Activated B cell treated with CpG ODN at 0.5 μM for 24 hours (primary cell): ENCODE results near the gene EML5. TPM values are rescaled to one million over a fixed set of nuclear protein-coding genes. Genes with fewer than 3 reads are reported as not detected.
A peak's percentile ranks its signal among the peaks of the same experiment; 100 is the strongest.

Experiments
- ATAC-seq: fragments of 200-7000 bp; cut with Tn5 transposase; one replicate; pipeline ENCODE4 v1.10.0; 2021; ENCODE audit warnings: low read depth, mild to moderate bottlenecking, moderate library complexity
- CTCF ChIA-PET: fragments of 350-600 bp; sonication (Branson Sonifier 250); formaldehyde crosslinking; loops from one replicate; lab custom pipeline; 2021; ENCODE audit warnings: antibody characterized with exemption; lab: Charles Lee
- POLR2A ChIA-PET: fragments of 350-600 bp; sonication (Branson Sonifier 250); formaldehyde crosslinking; loops from one replicate; lab custom pipeline; 2021; ENCODE audit warnings: antibody characterized with exemption; lab: Charles Lee
- DNase-seq: peaks from one replicate; pipeline ENCODE4 v3.0.0; 2022
- H3K27ac Mint-ChIP-seq: one replicate; pipeline ENCODE4 v1.8.0; 2020; ENCODE audit warnings: mixed read lengths
- H3K27me3 Mint-ChIP-seq: one replicate; pipeline ENCODE4 v1.8.0; 2021; ENCODE audit warnings: mixed read lengths
- H3K36me3 Mint-ChIP-seq: one replicate; pipeline ENCODE4 v1.8.0; 2021; ENCODE audit warnings: low read depth, mixed read lengths
- H3K4me1 Mint-ChIP-seq: one replicate; pipeline ENCODE4 v1.8.0; 2021; ENCODE audit warnings: mixed read lengths
- H3K4me3 Mint-ChIP-seq: one replicate; pipeline ENCODE4 v1.8.0; 2020; ENCODE audit warnings: mild to moderate bottlenecking, mixed read lengths
- H3K9me3 Mint-ChIP-seq: one replicate; pipeline ENCODE4 v1.8.0; 2020; ENCODE audit warnings: mixed read lengths
- CTCF ChIP-seq: fragments of 200-600 bp; IDR thresholded peaks from one replicate; pipeline ENCODE4 v1.8.0; 2022; ENCODE audit warnings: antibody characterized with exemption, mild to moderate bottlenecking
- intact Hi-C: fragments of 100-400 bp; cut with micrococcal nuclease; formaldehyde crosslinking; loops from one replicate; pipeline ENCODE4 v1.15.1; 2024
- total RNA-seq: library from RNA; stranded (reverse); gene quantifications from 2 replicates; pipeline ENCODE4 v1.2.3, GENCODE V29; 2022

The EML5 gene
- total RNA-seq, 1 donor from 2014 or later = 5.0 TPM

- TF ChIP-seq CTCF = no peak
- H3K9me3 Mint-ChIP-seq = no peaks in the 10 kb centered on the region
- peaks cover 25% of the 10 kb centered on the region for H3K4me1 Mint-ChIP-seq
- ChIA-PET CTCF (interaction anchor here (1.0 kb wide), 1 partner anchor 68 kb away, joined by 3 read pairs; no protein-coding TSS in a partner anchor), POLR2A (no interaction called here)
- H3K36me3 Mint-ChIP-seq = peaks cover 92% of the 10 kb centered on the region
- H3K27me3 Mint-ChIP-seq = no peaks in the 10 kb centered on the region
- peak overlapping the region; percentile 12 for H3K4me3 Mint-ChIP-seq
- ATAC-seq (no peak), DNase-seq (no peak)
- intact Hi-C loops = no loop called here
- peak overlapping the region; percentile 78 for H3K27ac Mint-ChIP-seq
These were observed 193.4 kb downstream of the EML5 start for GRCh38 chr14:88599326-88599725.

GRCh38 chr14:88598097-88598675 lies 194.6 kb downstream of the EML5 start:
- DNase-seq (no peak), ATAC-seq (no peak)
- POLR2A ChIA-PET = no interaction called here
- CTCF ChIA-PET = no interaction called here
- H3K4me3 Mint-ChIP-seq = no peak overlapping the region
- peaks cover 89% of the 10 kb centered on the region for H3K36me3 Mint-ChIP-seq
- peaks cover 25% of the 10 kb centered on the region for H3K4me1 Mint-ChIP-seq
- H3K27me3 Mint-ChIP-seq = no peaks in the 10 kb centered on the region
- intact Hi-C loops = no loop called here
- no peak overlapping the region for H3K27ac Mint-ChIP-seq
- no peaks in the 10 kb centered on the region for H3K9me3 Mint-ChIP-seq
- TF ChIP-seq CTCF = no peak

GRCh38 chr14:88597601-88598000 lies 195.2 kb downstream of the EML5 start:
- H3K36me3 Mint-ChIP-seq = peaks cover 89% of the 10 kb centered on the region
- no peak for TF ChIP-seq CTCF
- no peaks in the 10 kb centered on the region for H3K27me3 Mint-ChIP-seq
- POLR2A ChIA-PET = no interaction called here
- CTCF ChIA-PET = no interaction called here
- H3K4me3 Mint-ChIP-seq = no peak overlapping the region
- intact Hi-C loops = no loop called here
- H3K27ac Mint-ChIP-seq = no peak overlapping the region
- H3K4me1 Mint-ChIP-seq = peaks cover 25% of the 10 kb centered on the region
- ATAC-seq (no peak), DNase-seq (no peak)
- no peaks in the 10 kb centered on the region for H3K9me3 Mint-ChIP-seq

GRCh38 chr14:88597038-88597437 lies 195.7 kb downstream of the EML5 start:
- Mint-ChIP-seq H3K9me3 (no peaks in the 10 kb centered on the region), H3K4me3 (no peak overlapping the region), H3K27ac (no peak overlapping the region), H3K27me3 (no peaks in the 10 kb centered on the region), H3K4me1 (peaks cover 25% of the 10 kb centered on the region), H3K36me3 (peaks cover 84% of the 10 kb centered on the region)
- DNase-seq (no peak), ATAC-seq (no peak)
- no peak for TF ChIP-seq CTCF
- POLR2A ChIA-PET = no interaction called here
- CTCF ChIA-PET = no interaction called here
- intact Hi-C loops = no loop called here

GRCh38 chr14:88592031-88592430 lies 200.7 kb downstream of the EML5 start:
- H3K36me3 Mint-ChIP-seq = peaks cover 81% of the 10 kb centered on the region

More at GRCh38 chr14:88592031-88592430, 200.7 kb downstream of the EML5 start:
- Mint-ChIP-seq H3K9me3 (no peaks in the 10 kb centered on the region), H3K27ac (no peak overlapping the region), H3K4me3 (no peak overlapping the region), H3K27me3 (no peaks in the 10 kb centered on the region), H3K4me1 (peaks cover 5% of the 10 kb centered on the region)
- no peak for ATAC-seq
- POLR2A ChIA-PET = no interaction called here
- DNase-seq = no peak
- TF ChIP-seq CTCF = no peak
- intact Hi-C loops = no loop called here
- CTCF ChIA-PET = no interaction called here
